Endothelial cell of hepatic sinusoid (primary cell): ENCODE measurements around the gene HOGA1.
"Not testable (repeated sequence)": the region's sequence is repeated elsewhere in the genome, so short reads cannot be mapped to it uniquely, and the experiment has no call there.

Experiments
- in situ Hi-C: cut with HindIII; loops from 2 replicates; pipeline ENCODE4 v1.10.0; 2017; ENCODE audit warnings: low sequenced_read_pairs

The HOGA1 gene

DNA sequence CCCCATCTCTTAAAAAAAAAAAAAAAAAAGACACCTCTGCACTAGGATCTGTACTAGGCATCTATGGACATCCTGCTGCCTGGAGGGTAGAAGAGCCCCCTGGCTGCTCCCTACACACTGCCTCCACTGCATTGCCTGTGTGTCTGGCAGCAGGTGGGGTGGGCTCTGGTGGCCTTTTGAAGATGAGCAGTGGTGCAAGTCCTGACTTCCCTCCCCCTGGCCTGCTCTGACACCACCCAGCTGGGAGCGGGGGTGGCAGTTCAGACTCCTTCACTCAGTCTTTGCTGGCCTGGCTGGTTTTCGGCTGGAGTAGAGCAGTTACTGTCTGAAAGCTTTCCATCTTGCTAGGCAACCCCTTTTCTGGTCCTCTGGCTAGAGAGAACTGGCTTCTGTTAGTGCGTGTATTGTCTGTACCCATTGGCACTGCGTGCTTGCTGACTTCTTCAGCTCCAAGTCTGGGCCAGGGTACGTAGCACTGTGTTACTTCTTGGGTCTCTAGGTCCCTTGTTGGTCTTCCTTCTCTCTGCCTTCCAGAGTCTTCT lies 23.0 kb downstream of the HOGA1 start:
- in situ Hi-C loops = no loop called here

DNA sequence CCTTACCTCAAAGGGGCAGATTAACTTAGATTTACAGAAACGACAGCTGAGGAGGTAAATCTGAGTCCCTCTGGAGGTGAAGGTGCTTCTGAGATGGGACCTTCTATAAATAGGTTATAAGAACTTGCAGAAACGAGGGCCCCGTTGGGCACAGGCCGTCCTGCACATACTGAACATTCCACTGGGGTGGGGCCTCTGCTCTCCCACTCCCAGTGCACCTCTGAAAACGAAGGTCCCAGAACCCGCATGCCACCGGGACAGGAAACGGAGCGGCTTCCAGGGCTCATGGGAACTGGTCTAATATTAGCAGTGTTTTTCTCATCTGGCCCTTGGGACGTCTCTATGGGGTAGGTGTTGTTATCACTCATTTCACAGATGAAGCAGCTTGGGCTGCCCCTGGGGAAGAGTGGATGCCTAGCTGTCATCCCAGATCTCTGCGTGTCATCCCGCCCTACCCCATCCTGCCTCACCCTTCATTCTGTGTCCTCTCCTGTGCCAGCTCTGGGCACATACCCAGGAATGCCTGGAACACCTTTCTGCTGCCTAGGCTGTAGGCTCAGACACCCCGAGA lies 24.9 kb downstream of the HOGA1 start:
- in situ Hi-C loops = no loop called here

DNA sequence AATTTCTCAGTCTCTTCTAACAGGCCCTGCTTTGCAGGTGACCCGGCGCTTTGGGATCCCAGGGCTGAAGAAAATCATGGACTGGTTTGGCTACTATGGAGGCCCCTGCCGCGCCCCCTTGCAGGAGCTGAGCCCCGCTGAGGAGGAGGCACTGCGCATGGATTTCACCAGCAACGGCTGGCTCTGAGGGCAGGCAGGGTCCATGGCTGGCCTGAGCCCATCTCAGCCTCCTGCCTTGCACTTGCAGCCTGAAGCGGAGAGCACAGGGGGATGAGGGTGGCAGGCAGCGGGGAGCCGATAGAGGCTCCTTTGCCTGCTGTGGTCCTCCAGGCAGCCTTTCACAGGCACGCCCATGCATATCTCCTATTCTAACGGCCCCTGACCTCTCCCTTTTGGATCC lies 27.3 kb downstream of the HOGA1 start:
- in situ Hi-C loops = no loop called here

GRCh38 chr10:97612386-97612785 lies 28.2 kb downstream of the HOGA1 start:
- in situ Hi-C loops = no loop called here

GRCh38 chr10:97618285-97618684 lies 34.1 kb downstream of the HOGA1 start:
- in situ Hi-C loops = no loop called here

- in situ Hi-C loops = no loop called here
These were observed 34.5 kb downstream of the HOGA1 start for GRCh38 chr10:97618733-97619132.

DNA sequence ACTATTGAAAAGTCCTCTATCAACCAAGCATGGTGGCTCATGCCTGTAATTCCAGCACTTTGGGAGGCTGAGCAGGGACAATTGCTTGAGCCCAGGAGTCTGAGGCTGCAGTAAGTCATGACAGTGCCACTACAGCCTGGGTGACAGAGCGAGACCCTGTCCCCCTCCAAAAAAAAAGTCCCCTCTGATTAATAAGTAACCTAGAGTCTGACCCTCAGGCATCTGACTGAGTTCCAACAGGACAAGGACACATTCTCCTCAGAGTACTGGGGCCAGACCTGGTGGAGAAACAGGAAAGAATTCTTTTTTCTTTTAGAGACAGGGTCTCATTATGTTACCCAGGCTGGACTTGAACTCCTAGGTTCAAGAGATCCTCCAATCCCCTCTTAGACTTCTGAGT lies 39.1 kb downstream of the HOGA1 start:
- in situ Hi-C loops = no loop called here

GRCh38 chr10:97627731-97628130 lies 43.5 kb downstream of the HOGA1 start:
- in situ Hi-C loops = no loop called here

- in situ Hi-C loops = no loop called here
These were observed 44.0 kb downstream of the HOGA1 start for GRCh38 chr10:97628228-97628627.

GRCh38 chr10:97629289-97629688 lies 45.1 kb downstream of the HOGA1 start:
- in situ Hi-C loops = no loop called here

DNA sequence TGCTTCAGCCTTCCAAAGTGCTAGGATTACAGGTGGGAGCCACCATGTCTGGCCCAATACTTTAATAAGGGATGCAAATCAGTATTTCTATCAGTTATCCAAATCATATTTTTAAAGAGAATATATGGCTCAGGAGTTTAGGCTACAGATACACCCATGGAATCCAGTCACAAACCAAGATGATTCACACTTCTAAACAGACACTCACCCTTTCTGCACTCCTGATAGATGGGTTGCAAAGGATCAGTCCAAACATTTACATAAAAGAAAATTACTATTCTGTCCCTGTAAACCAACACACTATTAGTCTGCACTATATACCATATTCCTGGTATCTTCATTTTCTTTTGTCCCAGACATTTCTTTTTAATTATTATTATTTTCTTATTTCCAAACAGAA lies 46.9 kb downstream of the HOGA1 start:
- in situ Hi-C loops = no loop called here

DNA sequence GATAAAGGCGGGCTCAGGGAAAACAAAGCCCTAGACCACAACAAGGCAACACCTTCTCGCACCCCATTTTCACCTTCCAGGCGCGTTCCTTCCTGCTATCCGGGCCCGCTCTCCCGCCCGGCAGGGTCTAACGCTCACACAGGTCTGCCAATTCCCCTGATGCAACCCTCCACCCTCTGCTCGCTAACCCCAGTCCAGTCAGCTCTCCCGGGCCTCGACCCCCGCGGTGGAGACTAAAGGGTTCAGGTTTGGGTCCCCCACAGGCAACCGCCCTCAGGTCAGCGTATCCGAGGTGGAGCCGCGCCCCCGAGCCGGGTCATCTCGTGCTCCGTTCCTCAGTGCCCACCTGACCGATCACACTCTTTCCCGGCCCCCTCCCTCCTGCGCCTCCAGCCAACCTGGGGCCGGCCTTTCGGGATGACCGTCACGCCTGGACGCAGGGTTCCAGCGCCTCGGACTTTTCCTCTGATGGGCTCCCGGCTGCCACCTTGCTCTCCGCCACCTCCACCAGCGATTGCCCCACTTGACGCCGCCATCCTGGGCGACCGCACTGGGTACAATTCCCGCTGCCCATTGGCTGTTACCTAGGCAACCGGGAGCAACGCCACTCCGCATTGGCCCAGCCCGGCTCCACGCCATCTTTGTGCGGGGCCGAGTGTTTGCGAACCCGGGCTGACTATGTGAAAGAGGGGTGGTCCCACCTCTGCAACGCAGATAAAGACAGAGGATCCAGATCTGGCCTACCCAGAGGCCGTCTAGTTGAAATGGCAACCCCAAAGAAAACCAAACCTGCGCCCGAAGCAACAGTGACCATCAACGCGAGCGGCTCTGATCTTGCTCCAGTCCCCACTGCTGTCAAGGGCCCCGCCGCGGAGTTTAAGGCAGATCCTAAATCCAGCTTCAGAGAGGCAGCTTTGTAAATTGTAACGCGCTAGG lies 49.0 kb downstream of the HOGA1 start, which contains the start of gene MORN4:
TSS of gene MORN4 (minus strand) at position 552 of the 936 bp plus-strand sequence. CDS start 13,847 bp downstream, outside the sequence.
- in situ Hi-C loops = no loop called here

DNA sequence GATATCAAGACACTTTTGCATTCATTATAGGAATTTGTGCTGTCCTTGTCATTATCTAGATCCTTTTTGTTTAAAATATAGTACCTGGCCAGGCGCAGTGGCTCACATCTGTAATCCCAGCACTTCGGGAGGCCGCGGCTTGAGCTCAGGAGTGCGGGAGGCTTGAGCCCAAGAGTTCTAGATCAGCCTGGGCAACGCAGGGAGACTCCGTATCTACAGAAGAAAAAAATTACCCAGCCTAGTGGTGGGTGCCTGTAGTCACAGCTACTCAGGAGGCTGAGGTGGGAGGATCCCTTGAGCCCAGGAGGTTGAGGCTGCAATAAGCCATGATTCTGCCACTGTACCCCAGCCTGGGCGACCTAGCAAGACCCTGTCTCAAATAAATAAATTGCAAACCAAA lies 49.7 kb downstream of the HOGA1 start:
- in situ Hi-C loops = no loop called here

DNA sequence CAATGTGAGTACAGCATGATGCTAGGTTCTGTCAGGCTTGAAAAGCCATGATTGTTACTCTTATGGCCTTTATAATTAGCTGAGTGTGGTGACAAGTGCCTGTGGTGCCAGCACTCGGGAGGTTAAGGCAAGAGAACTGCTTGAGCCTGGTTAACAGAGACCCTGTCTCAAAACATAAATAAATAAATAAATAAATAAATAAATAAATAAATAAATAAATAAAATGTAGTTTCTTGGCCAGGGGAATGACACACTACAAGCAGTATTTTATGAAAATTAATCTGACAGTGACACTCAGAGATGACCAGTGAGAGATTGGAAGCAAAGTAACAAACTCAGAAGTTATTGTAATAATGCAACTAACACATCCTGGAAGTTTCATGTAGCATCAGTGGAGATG lies 51.4 kb downstream of the HOGA1 start:
- in situ Hi-C loops = no loop called here

GRCh38 chr10:97639090-97639489 lies 54.9 kb downstream of the HOGA1 start:
- in situ Hi-C loops = not testable (repeated sequence)

- in situ Hi-C loops = no loop called here
These were observed 56.1 kb downstream of the HOGA1 start, which contains the start of gene PI4K2A for GRCh38 chr10:97640174-97640867. TSS of gene PI4K2A (plus strand) at chr10:97640671. CDS start at chr10:97640743, 72 bp downstream.

DNA sequence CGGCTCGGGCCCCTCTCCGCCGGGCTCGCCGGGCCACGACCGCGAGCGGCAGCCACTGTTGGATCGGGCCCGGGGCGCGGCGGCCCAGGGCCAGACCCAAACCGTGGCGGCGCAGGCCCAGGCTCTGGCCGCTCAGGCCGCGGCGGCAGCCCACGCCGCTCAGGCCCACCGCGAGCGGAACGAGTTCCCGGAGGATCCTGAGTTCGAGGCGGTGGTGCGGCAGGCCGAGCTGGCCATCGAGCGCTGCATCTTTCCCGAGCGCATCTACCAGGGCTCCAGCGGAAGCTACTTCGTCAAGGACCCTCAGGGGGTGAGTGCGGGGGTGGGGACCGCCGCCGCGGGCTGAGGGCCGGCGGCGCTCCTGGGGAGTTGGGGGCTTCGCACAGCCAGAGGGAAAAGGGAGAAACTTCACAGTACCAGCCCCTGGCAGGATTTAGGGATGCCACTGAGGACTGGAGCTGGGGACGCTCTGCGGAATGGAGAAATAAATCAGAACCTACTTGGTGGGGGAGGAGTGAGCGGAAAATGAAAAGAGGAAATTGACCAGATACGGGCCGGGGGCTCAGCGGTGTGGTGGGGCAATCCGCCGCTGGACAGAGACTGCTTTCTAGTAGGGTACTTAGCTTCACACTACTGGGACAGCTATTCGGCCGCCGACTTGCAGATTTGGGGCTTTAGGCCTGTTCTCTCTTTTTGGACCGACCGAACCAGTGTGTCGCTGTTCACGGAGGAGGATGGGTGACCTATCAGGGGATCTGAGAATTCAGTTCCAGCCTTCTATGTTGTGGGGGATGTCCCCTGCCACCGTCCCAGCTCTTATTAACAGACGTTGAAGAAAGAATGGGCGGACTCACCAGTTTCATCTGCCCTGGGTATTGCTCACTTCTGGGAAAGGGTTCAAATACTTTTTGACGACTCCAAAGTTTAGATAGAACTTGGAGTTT lies 57.0 kb downstream of the HOGA1 start:
- in situ Hi-C loops = no loop called here

DNA sequence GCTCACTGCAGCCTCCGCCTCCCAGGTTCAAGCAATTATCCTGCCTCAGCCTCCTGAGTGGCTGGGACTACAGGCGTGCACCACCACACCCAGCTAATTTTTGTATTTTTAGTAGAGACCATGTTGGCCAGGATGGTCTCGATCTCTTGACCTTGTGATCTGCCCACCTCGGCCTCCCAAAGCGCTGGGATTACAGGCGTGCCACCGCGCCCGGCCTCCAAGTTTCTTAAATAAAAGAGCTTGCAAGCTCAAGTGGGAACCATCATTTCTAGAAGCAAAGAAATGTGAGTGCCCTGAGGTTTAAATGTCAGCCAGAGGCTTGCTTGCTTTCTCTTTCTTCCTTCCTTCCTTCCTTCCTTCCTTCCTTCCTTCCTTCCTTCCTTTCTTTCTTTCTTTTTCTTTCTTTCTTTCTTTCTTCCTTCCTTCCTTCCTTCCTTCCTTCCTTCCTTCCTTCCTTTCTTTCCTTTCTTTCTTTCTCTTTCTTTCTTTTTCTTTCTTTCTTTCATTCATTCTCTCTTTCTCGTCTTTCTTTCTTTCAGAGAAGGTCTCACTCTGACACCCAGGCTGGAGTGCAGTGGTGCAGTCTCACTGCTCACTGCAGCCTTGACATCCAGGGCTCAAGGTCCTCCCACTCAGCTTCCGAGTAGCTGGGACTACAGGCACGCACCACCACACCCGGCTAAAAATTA lies 58.4 kb downstream of the HOGA1 start:
- in situ Hi-C loops = not testable (repeated sequence)

DNA sequence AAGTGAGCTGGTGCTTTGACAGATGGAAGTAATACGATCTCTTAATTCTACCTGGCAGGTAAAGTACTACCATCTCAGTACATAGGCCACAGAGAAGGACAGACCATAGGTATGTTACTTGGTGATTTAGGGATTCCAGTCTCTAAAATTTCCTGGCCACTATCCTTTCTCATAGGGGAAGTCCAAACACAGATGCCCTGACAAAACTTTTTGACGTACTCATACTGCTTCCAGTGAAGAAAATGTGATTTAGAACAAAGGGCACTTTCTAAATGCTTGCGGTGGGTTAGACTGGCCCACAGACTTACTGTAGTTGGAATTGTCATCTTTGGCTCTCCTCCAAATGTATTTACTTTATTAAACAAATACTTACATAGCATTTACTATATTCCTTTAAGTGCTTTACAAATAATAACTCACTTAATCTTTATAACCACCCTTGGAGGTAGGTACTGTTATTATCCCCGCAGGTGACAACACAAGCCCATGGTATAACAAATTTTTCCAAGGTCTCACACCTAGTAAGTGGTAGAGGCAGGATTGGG lies 59.3 kb downstream of the HOGA1 start:
- in situ Hi-C loops = no loop called here
